Measurements from ENCODE around the gene KCTD1.
"Not testable (repeated sequence)": the region's sequence is repeated elsewhere in the genome, so short reads cannot be mapped to it uniquely, and the experiment has no call there.

Gene KCTD1

DNA sequence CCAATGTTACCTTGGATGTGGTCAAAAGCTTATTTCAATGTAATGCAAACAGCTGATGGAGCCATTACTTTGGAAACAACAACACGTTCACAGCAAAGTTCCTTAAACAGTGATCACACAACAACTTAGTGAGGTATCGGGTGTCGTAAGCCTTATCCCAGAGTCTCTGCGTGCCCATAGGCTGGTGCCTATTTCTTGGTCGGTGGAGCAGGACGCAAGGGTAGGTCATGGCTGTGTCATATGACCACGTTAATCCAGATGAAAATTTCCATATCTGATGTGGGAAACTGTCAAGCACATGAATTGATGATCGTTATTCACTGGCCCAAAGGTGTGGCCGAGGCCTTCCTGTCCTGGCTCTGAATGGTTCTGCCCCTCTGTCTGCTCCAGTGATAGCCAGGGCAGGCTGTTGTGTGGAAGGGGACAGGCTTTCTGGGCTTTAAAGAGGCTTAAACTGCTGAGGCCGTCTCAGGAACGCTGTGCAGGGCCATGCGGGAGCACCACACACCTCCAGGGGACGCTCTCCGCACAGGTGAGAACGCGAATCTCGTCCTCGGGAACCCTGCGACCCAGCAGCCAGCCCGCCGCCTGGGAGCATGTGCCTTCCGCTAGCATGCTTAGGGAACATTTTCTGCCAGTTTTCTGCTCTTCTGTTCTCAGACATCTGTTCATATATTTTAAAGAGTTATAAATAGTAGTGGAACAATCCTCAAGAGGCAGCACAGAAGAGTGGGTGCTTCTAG lies 90.6 kb downstream of the KCTD1 start:
- no peak for DNase-seq (ENCODE audit: low read depth)

DNA sequence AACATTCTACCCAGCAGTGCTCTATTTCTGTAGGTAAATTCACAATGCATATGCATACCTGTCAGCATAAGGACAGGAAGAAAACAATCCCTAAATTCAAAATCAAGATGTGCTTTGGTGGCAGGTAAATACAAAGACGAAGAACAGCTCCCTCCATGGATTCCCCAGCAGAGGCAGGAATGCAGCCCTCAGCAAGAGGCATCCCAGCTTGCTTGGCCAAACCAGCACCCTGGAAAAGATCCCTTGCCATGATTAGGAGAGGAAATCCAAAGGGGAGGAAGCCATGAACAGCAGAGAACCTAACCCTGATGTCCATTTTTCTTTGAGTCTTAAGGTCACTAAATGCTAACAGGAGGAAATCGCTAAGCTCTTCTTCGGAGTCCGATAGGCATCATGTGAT lies 91.2 kb downstream of the KCTD1 start:
- DNase-seq (ENCODE audit: low read depth) = no peak

DNA sequence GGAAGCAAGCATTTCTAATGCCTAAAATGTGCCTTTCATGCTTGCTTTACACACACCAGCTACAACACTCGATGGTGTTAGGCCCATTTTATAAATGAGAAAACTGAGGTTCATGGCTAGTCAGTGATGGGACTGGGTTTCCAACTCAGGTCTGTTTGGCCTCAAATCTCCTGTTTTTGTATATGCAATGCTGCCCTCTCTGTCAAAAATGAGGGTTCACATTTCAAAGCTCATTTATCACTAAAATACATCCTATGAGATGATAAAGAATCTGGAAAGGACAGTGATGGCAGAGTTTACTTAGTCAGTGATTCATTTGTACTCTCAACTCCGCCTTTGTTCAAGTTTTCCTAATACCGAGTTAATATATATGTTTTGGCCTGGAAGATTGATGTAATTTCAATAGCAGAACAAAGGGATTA lies 92.3 kb downstream of the KCTD1 start:
- DNase-seq (ENCODE audit: low read depth) = no peak

DNA sequence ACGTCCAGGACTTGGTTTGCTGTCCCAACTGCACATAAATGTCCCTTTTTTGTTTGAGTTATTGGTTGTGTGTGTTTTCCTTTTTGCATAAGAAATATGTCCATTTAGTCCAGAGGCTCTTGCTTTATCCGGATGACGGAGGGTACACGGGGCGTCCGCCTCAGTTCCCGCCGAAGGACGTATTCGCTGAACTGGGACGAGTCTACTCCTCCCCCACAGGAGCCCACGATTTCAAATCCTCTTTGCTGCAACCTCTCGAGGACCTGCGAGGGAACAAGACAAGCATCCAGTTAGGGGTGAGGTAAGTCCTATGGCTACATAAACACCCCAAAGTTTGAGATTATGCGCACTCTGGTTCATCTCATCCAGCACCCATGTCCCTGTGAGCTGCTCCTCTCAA lies 92.7 kb downstream of the KCTD1 start:
- no peak for DNase-seq (ENCODE audit: low read depth)

DNA sequence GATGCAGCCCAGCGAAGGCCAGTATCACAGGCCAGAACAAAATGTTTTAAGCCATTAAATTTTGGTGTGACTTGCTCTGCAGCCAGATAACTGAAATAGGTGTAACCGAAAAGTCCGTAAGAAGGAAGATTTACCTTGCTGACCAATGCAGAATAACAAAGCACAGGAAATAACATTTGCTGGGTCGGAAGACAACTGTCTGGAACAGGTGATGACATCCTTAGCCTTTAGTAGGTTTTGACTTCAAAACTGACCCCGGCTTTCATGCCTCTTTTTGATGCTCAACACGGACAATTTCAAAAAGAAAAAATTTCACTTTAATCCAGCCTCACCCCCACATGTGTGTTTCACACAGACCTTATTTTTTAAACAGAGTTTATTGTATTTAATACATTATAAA lies 93.7 kb downstream of the KCTD1 start:
- no peak for DNase-seq (ENCODE audit: low read depth)

DNA sequence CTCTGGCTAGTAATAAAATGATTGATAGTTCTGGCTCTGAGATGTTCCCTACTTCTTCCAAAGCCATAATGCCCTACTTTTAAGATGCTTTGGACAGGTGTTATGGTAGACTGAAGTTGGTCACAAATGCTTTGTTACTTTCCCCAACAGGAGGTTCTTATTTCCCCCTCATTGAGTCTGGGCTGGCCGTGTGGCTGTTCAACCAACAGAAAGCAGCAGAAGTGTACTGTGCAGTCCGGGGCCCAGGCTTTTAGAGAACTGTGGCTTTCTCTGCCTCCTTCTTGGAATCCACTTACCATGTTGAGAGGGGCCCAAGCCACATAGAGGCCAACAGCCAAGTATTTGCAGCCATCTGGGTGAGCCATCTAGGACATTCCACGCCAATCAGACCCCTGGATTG lies 94.2 kb downstream of the KCTD1 start:
- DNase-seq (ENCODE audit: low read depth) = no peak

DNA sequence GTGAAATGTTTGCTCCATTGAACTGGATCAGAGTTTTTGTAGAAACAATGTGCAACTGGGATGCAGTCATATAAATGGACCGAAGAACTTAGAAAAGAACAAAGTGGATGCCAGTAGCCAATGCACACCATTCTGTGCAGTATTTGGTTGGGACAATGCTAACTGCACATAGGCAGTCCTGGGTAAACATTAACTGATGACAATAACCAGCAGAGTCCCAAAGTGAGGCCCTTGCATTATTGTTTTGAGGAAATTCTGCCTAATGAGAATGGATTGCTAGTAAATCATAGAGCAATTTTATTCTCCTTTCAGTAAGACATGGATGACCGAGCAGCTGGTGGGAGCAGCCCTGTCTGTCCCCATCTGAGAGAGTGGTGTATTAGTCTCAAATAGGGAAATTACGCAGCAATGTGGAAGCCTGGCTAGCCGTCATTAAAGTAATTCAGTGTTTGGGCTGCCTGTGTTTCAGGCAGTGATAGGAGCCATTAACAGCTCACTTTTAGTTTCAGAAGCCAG lies 94.9 kb downstream of the KCTD1 start:
- DNase-seq (ENCODE audit: low read depth) = no peak

DNA sequence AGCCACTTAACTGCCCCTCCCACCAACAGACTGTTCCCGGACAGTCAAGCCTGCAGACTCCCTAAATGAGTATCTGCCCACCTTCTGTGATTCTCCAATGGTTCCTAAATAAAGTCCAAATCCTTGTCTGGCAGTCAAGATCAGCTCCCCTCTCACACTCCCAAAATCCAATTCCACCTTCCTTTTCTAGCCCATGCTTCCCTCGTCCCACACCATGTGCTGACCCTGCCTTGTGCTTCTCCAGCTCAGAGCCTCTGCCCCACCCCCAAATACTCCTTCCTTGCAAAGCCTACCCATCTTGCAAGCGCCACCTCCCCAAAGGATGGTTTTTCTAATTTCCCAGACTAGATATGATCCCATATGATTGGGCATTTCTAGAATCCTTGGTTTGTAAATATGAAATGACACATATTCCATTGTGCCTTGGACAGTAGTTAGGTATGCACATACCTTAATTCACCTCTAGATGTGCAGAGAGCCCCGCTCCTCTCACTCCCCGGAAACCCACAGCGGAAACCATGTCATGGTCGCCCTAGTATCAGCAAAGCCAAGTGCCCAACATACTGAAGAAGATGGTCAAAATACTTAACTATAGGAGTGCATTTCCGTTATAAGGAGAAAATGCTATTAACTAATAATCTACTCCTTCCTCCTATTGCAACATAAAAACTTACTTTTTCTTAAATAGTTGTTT lies 97.2 kb downstream of the KCTD1 start:
- no peak for DNase-seq (ENCODE audit: low read depth)

DNA sequence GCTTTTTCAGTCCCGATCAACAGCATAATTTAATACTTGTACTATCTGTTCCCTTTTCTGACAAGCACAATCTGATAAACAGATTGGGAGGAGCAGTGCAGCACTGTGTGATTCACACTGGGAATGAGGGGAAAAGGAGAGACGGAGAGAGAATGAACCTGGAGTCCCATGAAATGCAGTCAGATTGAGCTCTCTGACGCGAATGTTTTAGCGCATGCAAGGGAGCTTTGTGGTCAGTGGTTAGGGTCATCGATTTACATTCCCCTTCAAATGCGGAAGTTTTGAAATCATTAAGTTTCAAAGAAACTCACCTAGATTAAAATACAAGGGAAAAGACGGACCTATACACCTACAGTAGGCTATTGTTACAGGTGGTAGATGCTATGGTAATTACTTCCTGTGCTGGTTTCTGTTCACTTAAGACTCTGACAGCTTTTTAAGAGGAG lies 99.6 kb downstream of the KCTD1 start:
- no peak for DNase-seq (ENCODE audit: low read depth)

DNA sequence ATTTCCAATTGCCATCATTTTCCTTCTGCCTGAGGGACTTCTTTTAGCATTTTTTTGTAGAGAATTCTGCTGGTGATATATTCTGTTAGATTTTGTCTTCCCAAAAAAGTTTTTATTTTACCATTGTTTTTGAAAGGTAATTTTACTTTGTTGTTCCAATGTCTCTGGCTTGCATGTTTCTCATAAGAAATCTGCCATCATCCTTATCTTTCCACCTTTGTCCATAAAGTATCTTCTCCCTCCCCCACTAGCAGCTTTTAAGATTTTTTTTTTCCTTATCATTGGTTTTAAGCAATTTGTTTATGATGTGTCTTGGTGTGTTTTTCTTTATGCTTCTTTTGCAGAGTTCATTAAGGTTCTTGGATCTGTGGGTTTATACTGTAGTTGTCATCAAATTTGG lies 104.5 kb downstream of the KCTD1 start:
- DNase-seq (ENCODE audit: low read depth) = no peak

DNA sequence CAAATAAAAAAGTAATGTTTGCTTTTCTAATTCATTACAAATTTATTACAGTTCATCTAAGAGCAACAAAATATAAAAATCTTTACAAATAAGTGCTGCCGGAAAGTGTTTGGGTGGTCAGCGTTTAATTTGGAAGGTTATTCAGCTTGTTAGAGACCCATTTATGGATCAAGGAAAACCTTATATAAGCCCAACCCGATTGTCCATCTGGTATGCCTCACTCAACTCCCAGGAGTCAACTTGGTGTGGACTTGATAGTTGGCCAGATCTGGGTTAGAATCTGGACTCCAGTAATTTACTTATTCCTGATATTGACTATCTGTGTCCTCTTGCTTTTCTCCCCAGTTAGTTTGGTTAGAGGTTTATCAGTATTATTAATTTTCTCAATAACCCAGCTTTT lies 106.2 kb downstream of the KCTD1 start:
- no peak for DNase-seq (ENCODE audit: low read depth)

DNA sequence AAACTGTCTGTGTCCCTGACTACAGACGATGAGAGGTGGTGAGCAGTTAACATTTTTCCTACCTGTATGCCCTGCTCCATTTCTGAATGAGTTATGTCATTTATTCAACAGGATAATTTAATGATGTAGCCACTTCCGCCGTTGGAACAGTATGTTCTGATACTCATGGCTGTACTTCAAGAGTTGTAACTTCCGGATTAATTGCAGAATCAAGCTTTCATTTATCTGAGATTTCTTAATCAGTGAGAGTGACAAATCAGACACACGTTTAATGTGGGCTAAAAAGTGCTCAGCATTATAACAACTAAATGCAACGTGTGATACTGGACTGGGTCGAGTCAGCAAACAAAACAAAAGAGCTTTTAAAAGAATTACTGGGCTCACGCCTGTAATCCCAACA lies 107.7 kb downstream of the KCTD1 start:
- no peak for DNase-seq (ENCODE audit: low read depth)

DNA sequence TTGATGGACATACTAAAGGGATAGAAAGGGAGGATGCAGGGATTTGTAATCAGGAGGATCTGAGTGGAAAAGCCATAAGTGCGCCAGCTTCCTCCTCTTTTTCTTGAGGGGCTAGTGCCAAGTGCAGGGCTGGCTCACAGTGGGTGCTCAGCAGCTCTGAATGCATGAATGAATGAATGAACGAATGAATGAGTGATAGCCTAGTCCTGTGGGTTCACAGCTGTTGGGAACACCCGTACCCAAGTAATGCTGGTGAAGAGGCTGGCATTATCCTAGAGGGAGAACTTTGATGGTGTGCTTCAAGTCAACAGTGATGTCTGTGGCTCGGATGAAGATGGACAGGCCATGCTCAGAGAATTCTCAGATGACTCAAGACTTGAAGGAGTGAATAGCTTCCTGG lies 108.8 kb downstream of the KCTD1 start:
- DNase-seq (ENCODE audit: low read depth) = no peak

DNA sequence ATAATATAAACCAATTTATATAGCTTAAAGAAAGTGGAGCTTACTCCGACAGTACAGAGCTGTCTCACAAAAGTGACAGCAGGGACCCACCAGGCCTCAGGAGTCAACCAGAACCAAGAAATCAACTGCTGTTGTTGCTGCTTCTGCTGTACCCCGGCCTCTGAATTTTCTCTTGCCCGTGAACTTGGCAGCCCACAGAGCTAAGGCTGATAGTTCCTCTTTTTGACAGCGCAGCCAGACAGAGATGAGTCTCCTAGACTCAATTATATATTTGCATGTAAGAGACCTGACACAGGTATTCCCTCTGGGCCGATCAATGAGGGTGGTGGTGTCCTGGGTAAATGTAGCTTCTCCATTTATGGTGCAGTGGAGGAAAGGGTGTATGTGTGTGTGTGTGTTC lies 109.4 kb downstream of the KCTD1 start:
- no peak for DNase-seq (ENCODE audit: low read depth)

DNA sequence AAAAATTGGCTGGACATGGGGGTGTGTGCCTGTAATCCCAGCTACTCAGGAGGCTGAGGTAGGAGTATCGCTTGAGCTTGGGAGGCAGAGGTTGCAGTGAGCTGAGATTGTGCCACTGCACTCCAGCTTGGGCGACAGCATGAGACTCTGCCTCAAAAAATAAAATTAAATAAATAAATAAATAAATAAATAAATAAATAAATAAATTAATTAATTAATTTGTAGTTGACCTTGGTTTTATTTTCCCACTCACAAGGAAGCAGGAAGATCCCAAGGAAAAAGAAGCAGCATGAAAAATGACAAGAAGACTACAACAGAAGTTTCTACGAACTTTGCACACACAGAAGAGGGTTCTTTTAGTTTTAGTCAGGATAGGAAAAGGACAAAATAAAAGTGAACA lies 110.7 kb downstream of the KCTD1 start:
- not testable (repeated sequence) for DNase-seq (ENCODE audit: low read depth)

DNA sequence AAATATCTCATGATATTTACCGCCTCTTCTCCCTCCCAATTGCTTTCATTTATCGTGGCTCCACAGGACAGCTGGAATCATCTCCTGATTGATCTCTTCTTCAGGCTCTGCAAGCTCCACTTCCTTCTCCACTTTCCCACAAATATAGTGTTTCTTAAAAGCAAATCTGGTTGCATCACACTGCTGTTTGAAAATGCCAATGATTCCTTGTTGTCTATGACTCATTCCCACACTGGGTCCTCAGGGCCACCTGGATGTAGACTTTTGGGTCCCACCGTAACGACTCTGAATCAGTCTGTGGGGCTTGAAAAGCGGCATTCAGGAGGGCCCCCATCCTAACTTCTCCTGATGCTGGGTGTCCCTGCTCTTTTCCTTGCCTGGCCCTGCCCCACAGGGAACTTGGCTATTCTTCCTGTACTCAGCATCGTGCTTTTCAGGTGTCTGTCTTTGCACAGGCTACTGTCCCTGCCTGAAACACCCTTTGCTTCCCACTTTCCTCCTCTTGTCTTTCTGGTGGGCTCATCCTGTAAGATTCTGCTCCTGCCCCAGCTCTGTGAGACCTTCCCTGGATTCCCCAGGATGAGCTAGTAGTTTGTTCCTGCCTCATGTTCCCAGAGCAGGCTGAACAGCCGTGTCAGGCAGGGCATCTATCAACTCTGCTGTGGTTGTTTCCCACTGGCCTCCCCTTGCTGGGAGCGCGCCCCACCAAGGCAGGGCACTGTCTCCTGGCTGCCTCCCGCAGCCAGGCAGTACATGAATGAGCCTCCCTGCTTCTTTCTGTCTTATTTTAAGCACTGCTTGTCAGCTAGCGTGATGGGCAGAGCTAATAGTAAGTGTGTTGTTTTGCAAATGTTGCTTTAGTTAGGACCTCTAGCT lies 111.9 kb downstream of the KCTD1 start:
- DNase-seq (ENCODE audit: low read depth) = no peak

DNA sequence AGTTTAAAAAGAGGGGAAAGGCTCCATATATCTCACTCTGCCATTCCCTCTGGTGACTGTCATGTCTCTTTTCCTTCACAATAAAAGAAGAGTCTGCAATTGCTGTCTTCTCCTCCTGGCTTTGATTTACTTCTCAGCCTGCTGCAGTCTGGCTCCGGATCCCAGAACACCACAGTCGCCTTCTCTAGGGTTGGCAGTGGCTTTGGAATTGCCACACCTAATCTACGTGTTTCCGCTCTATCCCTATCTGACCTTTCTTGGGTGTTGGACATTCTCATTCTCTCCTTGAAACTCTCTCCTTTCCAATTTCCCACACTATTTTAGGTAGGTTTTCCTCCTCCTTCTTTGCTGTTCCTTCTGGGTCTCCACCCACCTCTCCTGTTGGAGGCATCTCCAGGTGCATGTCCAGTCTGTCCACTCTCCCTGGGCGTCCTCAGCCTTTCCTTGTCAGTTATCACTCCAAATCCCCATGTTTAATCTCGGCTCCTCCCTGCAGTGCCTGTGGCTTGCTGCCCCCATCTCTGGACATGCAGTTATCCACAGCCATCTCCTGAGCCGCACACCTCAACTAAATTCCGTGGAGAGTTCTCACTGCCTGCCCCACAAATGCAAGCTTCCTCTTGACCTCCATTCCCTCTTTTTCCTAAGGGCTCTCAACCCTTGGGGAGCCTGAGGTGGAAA lies 112.8 kb downstream of the KCTD1 start:
- DNase-seq (ENCODE audit: low read depth) = no peak

DNA sequence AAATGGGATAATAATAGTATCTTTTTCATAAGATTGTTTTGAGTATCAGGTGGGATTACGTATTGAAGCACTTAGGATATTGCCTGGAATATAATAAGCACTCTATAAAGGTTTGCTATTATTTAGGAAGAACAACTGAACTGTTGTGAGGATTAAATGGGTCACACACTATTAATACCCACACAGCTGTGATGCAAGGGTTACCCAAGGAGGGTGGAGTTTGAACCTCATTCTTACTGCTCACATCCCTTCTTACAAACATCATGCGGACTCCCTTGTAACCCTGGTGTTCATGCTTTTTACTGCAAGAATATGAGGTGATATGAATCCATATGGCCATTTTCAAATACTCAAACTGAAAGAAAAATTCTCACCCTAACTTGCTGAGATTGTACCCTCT lies 113.5 kb downstream of the KCTD1 start:
- DNase-seq (ENCODE audit: low read depth) = no peak

DNA sequence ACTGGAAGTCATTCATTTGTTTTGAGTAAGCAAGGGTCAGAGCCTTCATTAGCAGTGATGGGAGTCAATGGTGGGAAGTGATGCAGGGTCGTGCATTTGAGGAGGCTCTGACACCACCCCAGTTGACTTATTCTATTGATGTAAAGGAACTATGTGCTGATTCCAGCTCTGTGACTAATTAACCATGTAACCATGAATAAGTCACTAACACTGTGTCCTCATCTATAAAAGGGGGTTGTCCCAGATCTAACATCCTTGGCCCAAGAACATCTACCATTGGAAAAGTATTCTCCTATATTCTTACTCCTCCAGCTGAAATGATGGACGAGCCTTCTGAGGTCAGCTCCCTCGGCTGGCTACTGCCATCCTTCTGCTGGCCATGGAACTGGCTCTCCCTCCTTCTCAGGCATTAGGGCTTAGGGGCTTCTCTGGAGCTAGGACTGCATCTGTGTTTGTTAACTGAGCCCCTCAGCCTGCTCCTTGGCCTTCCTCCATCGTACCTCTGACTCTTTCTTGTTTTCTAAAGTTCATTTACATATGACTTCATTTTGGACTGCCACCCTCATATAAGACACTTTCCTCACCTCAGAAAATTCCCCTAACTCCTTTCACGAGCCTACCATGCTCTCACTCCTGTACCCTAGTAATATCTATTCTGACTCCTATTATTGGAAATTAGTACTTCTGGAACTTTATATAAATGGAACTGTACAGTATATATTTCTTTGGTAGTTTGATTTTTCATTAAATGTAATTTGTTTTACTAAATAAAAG lies 115.5 kb downstream of the KCTD1 start:
- no peak for DNase-seq (ENCODE audit: low read depth)

DNA sequence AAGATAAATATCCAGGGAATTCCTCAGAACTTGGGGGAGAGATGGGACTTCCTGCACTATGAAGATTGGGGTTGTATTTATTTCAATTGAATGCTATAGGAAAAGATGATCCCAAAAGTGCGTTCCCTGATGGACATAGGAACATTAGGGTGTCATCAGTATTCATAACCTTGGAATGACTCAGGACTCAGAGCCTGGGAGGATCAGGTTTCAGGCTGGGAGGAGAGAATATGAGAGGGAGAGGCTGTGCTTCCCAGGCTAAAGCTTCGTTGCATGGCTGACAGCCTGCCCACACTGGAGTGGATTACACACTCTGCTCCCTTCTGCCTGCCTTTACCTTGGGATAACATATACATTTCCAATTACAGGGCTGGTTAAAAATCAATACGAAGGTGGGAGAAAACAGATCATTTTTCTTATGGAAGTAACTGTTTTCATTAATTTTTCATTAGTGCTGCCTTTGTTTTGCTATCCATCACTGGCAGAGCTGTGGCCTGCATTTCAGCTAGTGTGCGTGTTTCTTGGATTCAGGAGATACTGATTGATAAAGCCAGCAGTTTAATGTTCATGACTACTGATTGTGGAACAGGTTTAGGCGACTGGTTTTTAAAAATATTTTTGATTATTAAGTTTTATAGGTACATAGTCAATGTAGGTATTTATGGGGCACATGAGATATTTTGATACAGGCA lies 118.7 kb downstream of the KCTD1 start:
- DNase-seq (ENCODE audit: low read depth) = peak; percentile 68

DNA sequence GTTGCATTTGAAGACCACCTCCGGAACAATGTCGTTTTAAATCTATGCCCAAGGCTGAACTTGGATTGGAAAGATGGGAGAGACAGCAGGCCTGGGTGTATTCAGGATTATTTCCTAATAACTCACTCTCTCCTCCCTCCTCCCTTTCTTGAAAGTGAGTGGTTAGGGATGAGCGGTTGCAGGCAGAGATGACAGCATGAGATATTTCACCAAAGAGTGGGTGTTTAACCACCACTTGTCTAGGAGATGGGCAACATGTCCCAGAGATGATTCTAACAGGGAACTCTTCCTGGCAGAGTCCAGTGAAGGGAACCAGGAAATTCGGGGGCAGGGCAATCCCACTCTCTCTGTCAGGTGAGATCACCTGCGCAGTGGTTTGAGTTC lies 123.2 kb downstream of the KCTD1 start:
- no peak for DNase-seq (ENCODE audit: low read depth)

Data from non-pigmented ciliary epithelial cell (primary cell).